Body of pancreas (tissue), 4 donors: ENCODE measurements around the gene ASB8.

Experiments used
- POLR2A ChIP-seq, 3 donors: fragments of 450-650 bp; IDR thresholded peaks; one replicate each; pipeline ENCODE4 v1.6.1; 2016; ENCODE audit warnings: antibody characterized with exemption in 3 of 3, mild to moderate bottlenecking in 2 of 3
- TF ChIP-seq, protein P1 (sequence below), 7 experiments: fragments of 450-650 bp in 4 of 7; fragments of 200-600 bp in 3 of 7; sonication (generic) in 3 of 7; IDR thresholded peaks; one replicate each; pipeline ENCODE4 v1.5.1; 2016 to 2019; ENCODE audit warnings: antibody characterized with exemption in 7 of 7

DNA sequence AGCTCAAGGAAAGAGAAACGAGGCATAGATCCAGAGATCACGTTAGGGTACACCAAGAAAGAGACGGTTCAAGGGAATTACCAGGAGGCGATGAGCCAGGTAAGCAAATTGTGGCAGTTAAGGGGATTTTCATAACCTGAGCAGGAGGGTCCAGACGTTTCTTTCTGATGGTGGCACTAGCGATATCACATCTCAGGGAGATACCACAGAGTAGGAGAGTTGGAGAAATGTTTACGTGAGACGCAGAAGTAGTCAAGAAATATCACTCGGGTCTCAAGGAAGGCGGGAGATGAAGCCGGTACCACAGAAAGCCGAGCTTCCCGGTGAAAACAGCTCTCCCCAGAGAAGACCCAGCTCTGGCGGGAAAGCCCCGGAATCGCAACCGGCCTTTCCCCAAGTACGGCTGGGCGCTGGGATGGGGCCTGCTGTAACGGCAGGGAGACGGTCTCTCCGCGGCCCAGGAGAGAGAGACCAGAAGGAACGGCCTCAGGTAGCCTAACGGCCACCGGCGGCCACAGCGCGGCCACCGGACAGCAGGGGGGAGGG is 51.9 kb downstream of the ASB8 start:
- TF ChIP-seq, protein P1, sequence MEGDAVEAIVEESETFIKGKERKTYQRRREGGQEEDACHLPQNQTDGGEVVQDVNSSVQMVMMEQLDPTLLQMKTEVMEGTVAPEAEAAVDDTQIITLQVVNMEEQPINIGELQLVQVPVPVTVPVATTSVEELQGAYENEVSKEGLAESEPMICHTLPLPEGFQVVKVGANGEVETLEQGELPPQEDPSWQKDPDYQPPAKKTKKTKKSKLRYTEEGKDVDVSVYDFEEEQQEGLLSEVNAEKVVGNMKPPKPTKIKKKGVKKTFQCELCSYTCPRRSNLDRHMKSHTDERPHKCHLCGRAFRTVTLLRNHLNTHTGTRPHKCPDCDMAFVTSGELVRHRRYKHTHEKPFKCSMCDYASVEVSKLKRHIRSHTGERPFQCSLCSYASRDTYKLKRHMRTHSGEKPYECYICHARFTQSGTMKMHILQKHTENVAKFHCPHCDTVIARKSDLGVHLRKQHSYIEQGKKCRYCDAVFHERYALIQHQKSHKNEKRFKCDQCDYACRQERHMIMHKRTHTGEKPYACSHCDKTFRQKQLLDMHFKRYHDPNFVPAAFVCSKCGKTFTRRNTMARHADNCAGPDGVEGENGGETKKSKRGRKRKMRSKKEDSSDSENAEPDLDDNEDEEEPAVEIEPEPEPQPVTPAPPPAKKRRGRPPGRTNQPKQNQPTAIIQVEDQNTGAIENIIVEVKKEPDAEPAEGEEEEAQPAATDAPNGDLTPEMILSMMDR (IDR thresholded peaks at IDR 0.05) = no peak
- no peak for TF ChIP-seq POLR2A (IDR thresholded peaks at IDR 0.05)
